Activated CD4-positive, alpha-beta T cell treated with anti-CD3 and anti-CD28 coated beads, Interleukin-10, Interleukin-2, amounts not matched to agents 100 ng/mL and 50 ng/mL, durations not matched to agents 16 hours and 8 hours (primary cell): ENCODE data around the gene RAC3.

Source experiments
- DNase-seq: peaks from one replicate; pipeline ENCODE4 v3.0.0-alpha.2; 2020

RAC3 gene

DNA sequence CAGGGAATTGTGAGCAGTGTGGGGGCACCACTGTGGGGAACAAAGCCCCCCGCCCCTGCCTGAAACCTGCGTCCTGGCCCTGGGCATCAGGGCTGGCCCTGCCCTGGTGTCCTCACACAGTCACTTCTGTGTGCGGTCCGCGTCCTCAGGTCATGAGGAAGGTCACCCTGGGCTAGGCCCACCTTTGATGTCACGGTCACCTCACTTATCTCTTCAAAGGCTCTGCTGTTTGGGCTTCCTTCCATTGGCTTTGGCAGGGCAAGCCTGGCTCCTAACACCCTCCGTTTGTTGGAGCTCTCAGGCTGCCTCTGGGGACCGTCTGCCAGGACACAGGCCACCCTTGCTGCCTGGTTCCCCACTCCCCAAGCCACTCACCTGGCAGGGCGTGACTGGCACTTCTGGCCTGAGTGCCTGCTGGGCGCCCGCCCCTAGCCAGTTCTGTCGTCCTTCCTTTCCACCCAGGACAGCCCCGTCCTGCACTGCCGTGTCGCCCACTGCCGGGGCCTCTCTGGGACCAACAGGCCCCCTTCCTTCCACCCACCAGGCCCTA, 17.6 kb upstream of the RAC3 start:
- DNase-seq: no peak

- no peak for DNase-seq
These were observed 17.0 kb upstream of the RAC3 start for GRCh38 chr17:82014432-82014831.

GRCh38 chr17:82014971-82015310, 16.5 kb upstream of the RAC3 start:
- DNase-seq: no peak

- no peak for DNase-seq
These were observed 16.0 kb upstream of the RAC3 start for GRCh38 chr17:82015311-82015971.

DNA sequence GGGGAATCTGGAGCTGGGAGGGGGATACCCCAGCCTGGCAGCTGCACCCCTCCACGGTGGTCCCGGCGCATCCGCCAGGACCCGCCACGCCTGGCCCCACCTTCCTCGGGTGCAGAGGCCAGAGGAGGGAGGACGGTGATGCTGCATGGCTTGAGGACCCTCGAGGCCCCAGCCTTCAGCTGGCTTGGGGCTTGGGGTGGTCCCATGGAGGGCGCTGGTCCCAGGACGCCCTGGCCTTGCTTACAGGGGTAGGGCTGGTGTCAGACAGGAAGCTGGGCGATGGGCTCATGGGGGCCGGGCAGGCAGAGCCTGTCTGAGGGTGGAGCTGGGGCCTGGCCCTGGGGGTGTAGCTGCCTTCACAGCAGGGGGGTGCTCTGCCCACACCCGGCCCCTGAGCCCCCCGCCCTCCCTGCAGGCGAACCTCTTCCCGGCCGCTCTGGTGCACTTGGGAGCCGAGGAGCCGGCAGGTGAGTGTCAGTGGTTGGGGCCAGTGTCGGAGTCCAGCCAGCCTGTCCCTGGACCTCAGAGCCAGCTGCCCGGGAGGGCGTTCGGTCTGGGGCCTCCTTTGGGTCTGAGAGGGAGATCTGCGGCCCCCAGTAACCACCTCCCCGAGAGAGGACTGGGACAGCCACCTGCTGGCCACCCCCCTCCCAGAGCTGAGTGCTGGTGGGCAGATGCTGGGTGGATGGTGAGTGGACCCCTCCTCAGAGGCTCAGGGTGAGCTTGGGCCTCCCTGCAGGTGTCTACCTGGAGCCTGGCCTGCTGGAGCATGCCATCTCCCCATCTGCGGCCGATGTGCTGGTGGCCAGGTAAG, 15.2 kb upstream of the RAC3 start:
- DNase-seq: no peak

- DNase-seq: no peak
These were observed 14.5 kb upstream of the RAC3 start for GRCh38 chr17:82016875-82017459.

DNA sequence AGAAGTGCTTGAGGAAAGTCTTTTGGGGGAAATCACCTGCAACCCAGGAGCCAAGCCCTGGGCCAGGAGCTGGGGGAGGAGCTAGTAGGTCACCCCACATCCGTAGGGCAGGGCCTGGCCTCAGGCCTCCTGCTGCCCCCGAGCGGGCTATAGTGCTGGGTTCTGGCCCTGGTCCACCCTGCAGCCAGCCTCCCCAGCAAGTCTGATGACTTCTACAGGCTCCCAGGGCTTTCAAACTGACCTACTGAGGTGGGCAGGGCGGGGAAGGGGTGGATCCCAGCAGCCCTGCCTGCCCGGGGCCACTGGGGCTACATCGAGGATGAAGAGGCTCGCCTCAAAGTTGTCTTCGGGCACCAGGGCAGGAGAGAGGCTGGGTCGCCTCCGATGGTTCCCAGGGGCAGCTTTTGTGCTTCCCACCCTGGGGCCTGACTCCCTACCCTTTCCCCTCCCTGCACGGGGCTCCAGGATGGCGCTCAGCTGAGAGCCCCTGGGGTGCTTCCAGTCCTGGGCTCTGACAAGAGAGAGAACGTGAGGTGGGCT, 13.8 kb upstream of the RAC3 start:
- DNase-seq: no peak

DNA sequence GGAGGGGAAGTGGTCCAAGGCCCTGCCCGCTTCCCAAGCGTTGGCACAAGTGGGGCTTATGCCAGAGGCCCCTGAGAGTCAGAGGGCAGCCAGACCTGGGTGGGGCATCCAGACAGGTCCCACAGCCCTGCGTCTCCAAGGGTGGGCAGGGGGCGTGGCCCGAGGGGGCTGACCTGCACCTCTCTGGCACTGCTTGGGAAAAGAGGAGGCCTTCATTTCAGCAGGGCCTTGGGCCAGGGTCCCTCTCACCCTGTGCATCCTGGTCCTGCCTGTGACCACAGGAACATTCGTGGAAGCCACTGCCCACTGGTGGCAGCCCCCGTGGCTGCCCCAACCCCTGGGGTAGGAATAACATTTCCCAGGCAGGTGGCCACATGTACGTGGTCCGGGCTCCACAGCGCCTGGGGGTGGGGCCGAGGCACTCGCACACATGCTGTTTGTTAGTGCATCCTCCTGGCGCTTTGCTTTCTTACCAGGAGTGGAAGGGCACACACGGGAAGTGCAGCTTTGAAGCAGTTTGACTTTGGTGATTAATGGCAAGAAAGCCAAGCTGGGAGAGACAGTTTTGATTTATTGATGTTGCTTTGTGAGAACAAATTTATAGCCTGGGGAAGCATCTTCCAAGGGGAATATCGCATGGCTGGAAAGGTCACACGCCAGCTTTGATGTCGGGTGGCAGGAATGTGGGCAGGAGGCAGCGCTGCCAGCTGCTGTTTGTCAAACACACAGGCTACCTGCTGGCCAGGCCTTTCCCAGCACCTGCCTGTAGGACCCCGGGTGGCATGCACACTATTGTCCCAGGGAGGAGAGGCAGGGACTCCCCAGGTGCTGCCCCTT, 13.1 kb upstream of the RAC3 start:
- DNase-seq: no peak

- no peak for DNase-seq
These were observed 12.3 kb upstream of the RAC3 start for GRCh38 chr17:82018989-82019689.

DNA sequence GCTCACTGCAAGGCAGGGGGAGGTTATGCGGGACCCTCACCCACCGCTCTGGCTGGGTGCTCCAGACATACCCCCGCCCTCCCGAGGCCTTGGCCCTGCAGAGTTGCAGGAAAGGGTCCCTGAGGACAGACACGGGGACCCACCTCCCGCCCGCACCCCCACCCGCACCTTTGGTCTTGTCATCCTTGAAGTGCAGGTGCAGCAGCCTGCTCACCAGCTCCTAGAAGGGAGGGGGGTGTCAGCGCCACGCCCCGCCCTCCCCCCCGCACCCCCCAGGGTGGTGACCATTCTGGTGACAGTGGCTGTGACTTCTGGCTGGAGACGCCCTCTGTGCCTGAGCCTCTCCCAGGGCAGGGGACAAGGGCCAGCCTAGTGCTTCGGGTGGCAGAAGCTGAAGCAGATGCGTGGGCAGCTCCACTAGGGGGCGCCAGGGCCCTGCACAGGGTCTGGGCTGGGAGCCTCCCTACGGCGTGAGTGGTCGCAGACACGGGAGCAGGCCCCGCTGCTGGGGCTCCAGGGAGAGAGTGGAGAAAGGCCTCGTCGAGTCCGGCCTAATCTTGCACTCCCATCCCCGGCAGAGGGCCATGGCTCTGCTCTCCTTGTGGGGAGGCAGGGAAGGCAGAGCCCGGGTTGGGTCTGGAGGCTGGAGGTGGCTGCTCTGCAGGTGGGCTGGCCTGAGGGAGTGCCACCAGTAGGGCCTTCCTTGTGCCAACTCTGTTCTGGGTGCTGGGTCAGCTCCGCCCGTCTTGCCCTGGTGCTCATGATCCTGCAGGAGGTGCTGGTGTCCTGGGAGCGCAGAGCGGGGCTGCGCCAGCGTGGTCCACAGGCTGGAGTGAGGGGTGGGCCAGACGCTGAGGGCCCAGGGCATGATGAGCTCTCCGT, 11.5 kb upstream of the RAC3 start:
- peak; percentile 81 for DNase-seq

GRCh38 chr17:82020572-82021106, 10.8 kb upstream of the RAC3 start:
- DNase-seq: no peak

- peak; percentile 66 for DNase-seq
These were observed 10.2 kb upstream of the RAC3 start for GRCh38 chr17:82021107-82021899.

DNA sequence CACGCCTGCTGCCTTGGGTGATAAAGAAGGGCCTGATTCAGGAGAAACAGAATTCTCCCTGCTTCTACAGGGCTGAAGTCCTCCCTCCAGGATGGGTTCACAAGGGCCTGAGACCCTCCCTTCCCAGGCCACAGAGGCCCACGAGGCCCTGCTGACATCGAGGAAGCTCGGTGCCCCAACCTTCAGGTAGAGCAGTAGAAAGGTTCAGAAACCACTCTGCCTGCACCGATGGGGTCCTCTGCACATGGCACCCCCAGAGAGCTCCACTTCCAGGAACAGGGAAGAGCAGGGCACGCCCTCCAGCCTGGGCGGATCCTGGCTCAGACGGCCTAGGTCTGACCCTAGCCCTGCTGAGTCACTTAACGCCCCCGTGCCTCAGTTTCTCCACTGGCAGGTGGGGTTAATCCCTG, 9.6 kb upstream of the RAC3 start:
- peak; percentile 17 for DNase-seq

DNA sequence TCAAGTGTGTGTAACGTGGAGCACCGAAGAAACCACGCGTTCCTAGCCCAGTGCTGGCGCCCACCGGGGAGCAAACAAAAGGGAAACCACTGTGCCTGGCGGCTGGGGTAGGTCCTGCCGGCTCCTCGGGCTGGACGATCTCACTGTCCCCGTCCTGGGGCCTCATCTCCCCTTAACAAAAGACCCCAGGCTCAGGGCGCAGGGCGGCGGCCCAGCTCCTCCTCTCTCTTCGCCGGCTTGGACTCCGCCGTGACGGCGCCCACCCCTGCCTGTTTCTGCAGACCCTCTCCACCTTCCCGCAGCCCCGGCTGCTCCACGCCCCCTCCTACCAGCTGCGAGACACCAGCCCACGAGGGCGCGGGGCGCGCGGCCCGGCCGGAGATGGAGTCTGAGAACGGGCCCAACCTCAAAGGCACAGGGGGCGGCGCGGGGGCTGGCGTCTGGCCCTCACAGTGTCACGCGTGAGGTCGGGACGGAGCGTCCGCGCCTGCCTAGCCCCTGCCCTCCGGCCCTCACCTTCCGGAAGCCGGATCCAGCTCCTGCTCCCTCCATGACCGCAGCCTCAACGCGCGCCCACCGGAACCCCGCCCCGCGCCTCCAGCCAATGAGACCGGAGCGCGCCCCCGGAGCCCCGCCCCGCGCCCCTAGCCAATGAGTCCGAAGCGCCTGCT, 9.0 kb upstream of the RAC3 start, which contains the start of gene CENPX:
Gene CENPX (minus strand): TSS at position 569 of the 671 bp plus-strand sequence. CDS start 17 bp downstream, at position 552.
- DNase-seq: no peak

DNA sequence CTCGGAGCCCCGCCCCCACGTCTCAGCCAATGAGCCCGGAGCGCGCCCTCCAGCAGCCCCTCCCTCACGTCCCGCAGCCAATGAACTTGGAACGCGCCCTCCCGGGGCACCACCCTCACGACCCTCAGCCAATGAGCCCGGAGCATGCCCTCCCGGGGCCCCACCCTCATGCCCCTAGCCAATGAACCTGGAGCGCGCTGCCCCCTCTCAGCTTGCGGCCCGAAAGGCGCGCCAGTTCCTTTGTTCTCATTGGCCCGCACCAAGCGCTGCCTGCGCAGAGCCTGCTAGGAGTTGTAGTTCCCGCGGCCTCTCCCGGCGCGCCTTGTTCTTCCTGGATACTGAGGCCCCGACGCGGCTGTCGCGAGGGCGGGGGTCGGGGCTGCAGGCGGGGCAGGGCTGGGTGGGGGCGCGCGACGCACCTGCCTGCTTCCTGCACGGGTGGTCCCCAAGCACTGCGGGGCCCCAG, 8.5 kb upstream of the RAC3 start, which contains the start of gene LRRC45:
Gene LRRC45 (plus strand): TSS at position 325 of the 466 bp plus-strand sequence. CDS start 339 bp downstream, outside the sequence.
- DNase-seq: peak; percentile 100

DNA sequence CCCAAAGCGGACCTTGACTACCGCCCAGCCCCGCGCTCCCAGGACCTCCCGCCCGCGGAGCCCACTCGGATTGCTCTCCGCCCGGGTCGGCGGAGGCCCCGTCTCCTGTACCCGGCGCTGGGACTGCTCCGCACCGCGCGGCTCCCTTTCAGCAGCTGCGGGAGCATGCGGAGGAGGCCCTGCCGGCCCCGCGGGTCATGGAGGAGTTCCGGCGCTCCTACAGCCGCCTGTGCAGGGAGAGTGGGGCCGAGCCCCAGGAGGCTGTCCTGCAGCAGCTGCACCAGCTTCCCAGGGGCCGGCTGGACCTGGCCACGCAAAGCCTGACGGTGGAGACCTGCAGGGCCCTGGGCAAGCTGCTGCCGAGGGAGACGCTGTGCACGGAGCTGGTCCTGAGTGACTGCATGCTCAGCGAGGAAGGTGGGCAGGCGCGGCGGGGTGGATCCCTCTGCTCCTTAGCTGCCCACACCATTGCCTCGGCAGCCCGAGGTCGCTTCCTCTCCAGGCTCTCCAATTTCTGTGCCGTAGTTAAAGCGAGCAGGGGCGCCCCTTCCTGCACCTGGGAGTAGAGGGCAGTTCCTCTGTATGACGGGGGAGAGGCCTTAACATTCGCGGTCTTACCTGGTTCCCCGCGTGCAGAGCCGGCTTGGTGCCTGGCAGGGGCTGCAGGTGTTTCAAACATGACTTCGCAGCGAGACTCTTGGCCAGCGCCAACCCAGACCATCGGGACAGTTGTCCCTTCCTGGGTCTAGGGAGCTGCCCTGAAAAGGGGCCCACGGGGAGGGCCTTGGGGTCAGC, 7.8 kb upstream of the RAC3 start:
- DNase-seq: peak; percentile 26

- DNase-seq: no peak
These were observed 6.6 kb upstream of the RAC3 start for GRCh38 chr17:82024859-82025258.
